Osteocyte (in vitro differentiated cells): Measurements from ENCODE around the gene AARS2. TPM values are rescaled to one million over a fixed set of nuclear protein-coding genes. Genes with fewer than 3 reads are reported as not detected.

Experiments
- DNase-seq: peaks from one replicate; pipeline ENCODE4 v3.0.0; 2021; ENCODE audit warnings: mixed read lengths; ENCODE audit not compliant: unreplicated experiment; ENCODE audit errors: extremely low spot score
- H3K27ac Mint-ChIP-seq: one replicate; pipeline ENCODE4 v1.8.0; 2021; ENCODE audit warnings: mild to moderate bottlenecking, mixed read lengths; ENCODE audit not compliant: unreplicated experiment
- H3K27me3 Mint-ChIP-seq: one replicate; pipeline ENCODE4 v1.8.0; 2021; ENCODE audit warnings: mixed read lengths; ENCODE audit not compliant: unreplicated experiment
- H3K36me3 Mint-ChIP-seq: one replicate; pipeline ENCODE4 v1.8.0; 2021; ENCODE audit warnings: mixed read lengths; ENCODE audit not compliant: unreplicated experiment
- H3K4me1 Mint-ChIP-seq: one replicate; pipeline ENCODE4 v1.8.0; 2021; ENCODE audit warnings: mixed read lengths; ENCODE audit not compliant: unreplicated experiment
- H3K4me3 Mint-ChIP-seq: one replicate; pipeline ENCODE4 v1.8.0; 2021; ENCODE audit warnings: mild to moderate bottlenecking, moderate library complexity, mixed read lengths; ENCODE audit not compliant: unreplicated experiment
- H3K9me3 Mint-ChIP-seq: one replicate; pipeline ENCODE4 v1.8.0; 2021; ENCODE audit warnings: mixed read lengths; ENCODE audit not compliant: unreplicated experiment
- CTCF ChIP-seq: fragments of 200-600 bp; sonication (generic); IDR thresholded peaks from 2 replicates; pipeline ENCODE4 v1.5.0; 2021; ENCODE audit warnings: antibody characterized with exemption, mild to moderate bottlenecking, moderate library complexity
- total RNA-seq: library from RNA; stranded (reverse); gene quantifications from 2 replicates; pipeline ENCODE4 v1.2.1, GENCODE V29; 2021

AARS2 gene
- total RNA-seq, 1 donor from 2014 or later = 13.2 TPM

DNA sequence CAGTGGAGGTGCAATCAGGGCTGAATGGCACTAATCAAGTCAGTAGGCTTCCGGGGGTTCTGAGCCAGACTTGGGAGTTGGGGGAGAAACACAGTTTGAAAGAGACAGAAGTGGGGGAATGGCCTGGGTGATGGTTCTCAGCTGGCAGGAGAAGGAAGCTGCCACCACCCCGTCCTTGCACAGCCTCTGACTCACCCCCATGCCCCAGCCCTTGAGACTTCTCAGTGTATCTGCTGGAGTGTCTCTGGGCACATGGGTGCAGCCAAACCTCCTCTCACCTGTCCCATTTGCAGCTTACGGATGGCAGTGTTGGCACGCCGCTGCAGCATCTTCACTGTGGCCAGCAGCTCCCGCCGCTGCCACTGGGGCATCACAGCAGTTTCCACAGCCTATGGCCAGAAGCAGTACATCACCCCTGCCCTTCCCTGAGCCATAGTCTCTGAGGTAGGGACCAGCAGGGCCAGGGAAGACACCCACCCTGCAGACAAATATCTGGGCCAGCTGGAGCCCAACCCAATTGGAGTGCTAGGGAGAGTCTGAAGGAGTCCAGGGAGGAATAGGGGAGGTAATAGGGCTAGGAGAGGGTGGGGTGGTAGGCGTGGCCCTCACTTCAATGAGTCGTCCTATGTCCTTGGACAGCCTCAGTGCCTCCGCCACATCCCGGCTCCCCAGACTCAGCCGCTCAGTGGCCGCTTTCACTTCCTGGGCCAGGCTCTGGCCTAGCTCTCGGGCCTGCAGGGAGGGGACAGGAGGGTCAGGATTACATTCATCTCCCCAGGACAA is 11.2 kb downstream of the AARS2 start:
- H3K4me3 Mint-ChIP-seq = no peak overlapping the region
- peaks cover 37% of the 10 kb centered on the region for H3K36me3 Mint-ChIP-seq
- TF ChIP-seq CTCF = no peak
- peaks cover 20% of the 10 kb centered on the region for H3K27me3 Mint-ChIP-seq
- peaks cover 7% of the 10 kb centered on the region for H3K4me1 Mint-ChIP-seq
- H3K9me3 Mint-ChIP-seq = no peaks in the 10 kb centered on the region
- no peak for DNase-seq
- H3K27ac Mint-ChIP-seq = no peak overlapping the region

- Mint-ChIP-seq H3K4me1 (peaks cover 7% of the 10 kb centered on the region), H3K27ac (no peak overlapping the region), H3K36me3 (peaks cover 37% of the 10 kb centered on the region), H3K27me3 (peaks cover 29% of the 10 kb centered on the region), H3K9me3 (no peaks in the 10 kb centered on the region), H3K4me3 (no peak overlapping the region)
- no peak for TF ChIP-seq CTCF
- no peak for DNase-seq
Measured at GRCh38 chr6:44301106-44301505, 12.0 kb downstream of the AARS2 start.

DNA sequence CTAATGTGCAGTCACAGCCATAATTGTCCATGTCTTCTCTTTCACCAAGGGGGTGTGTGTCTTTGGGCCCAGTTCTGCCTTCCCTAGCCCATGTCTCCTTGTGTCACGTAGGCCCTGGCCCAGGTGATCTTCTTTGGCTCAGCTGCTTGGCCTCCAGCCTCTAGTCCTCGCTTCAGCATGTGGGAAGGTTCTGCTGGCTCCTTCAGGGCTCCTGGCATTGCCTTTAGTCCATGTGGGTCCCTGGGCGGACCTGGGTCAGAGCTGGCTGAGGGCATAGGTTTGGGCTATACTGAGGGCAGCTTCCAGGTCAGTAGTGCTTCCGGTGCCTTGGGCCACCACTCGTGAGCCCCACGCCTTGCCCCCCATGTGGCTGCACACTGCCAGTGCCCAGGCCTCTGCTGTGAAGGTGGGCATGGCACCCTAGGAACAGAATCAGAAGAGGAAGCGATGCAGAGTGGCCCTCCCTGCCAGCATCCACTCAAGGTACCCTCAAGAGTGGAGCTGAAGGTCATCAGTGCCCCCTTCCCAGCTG is 12.8 kb downstream of the AARS2 start:
- H3K4me1 Mint-ChIP-seq = peaks cover 7% of the 10 kb centered on the region
- H3K36me3 Mint-ChIP-seq = peaks cover 31% of the 10 kb centered on the region
- no peaks in the 10 kb centered on the region for H3K9me3 Mint-ChIP-seq
- H3K27ac Mint-ChIP-seq = no peak overlapping the region
- H3K4me3 Mint-ChIP-seq = no peak overlapping the region
- peaks cover 34% of the 10 kb centered on the region for H3K27me3 Mint-ChIP-seq
- TF ChIP-seq CTCF = no peak
- DNase-seq = no peak

DNA sequence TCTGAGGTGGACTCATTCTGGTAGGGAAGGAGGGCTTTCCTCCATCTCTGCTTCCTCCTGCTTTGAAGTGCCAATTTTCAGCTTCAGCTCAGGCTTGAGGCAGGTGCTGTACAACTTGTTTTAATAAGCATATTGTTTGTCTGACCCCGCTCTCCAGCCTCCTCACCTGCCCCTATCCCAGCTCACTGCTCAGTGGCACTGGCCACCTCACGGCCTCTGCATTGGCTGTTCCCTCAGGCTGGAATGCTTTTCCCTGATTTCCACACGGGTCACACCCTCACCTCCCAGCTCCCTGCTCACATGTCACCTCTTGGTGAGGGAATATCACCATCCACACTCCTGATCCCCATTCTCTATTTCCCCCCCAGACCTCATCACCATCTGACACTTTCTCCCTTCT is 14.3 kb downstream of the AARS2 start:
- H3K4me3 Mint-ChIP-seq = no peak overlapping the region

More for the DNA sequence above, 14.3 kb downstream of the AARS2 start:
- Mint-ChIP-seq H3K36me3 (peaks cover 28% of the 10 kb centered on the region), H3K27me3 (peaks cover 45% of the 10 kb centered on the region), H3K4me1 (peaks cover 7% of the 10 kb centered on the region), H3K27ac (no peak overlapping the region), H3K9me3 (no peaks in the 10 kb centered on the region)
- no peak for TF ChIP-seq CTCF
- DNase-seq = no peak
